IPS-18c (cell line): ENCODE results near the gene LMF1.
A peak's percentile ranks its signal among the peaks of the same experiment; 100 is the strongest.
"Not testable (repeated sequence)": the region's sequence is repeated elsewhere in the genome, so short reads cannot be mapped to it uniquely, and the experiment has no call there.

Experiments used
- H3K4me3 ChIP-seq: 2 replicates; pipeline ENCODE4 v1.7.0; 2013; ENCODE audit warnings: low read depth, mild to moderate bottlenecking, low read length, moderate library complexity; ENCODE audit not compliant: insufficient read depth
- H3K9me3 ChIP-seq: one replicate; pipeline ENCODE4 v1.6.1; 2013; ENCODE audit warnings: mild to moderate bottlenecking, low read length, moderate library complexity; ENCODE audit not compliant: control insufficient read depth, insufficient read depth

LMF1 gene

GRCh38 chr16:822174-822908 is 148.4 kb downstream of the LMF1 start:
- no peaks in the 10 kb centered on the region for H3K9me3 ChIP-seq
- no peak overlapping the region for H3K4me3 ChIP-seq

- H3K9me3 ChIP-seq, result no peaks in the 10 kb centered on the region
Measured at GRCh38 chr16:821751-822150, 149.0 kb downstream of the LMF1 start.

GRCh38 chr16:820748-821147 is 150.0 kb downstream of the LMF1 start:
- Histone ChIP-seq H3K9me3 (no peaks in the 10 kb centered on the region), H3K4me3 (no peak overlapping the region)

More at GRCh38 chr16:821751-822150, 149.0 kb downstream of the LMF1 start:
- H3K4me3 ChIP-seq, result no peak overlapping the region

GRCh38 chr16:820044-820408 is 150.8 kb downstream of the LMF1 start:
- not testable (repeated sequence) for H3K9me3 ChIP-seq, H3K4me3 ChIP-seq

GRCh38 chr16:819336-820043 is 151.3 kb downstream of the LMF1 start:
- H3K4me3 ChIP-seq, result no peak overlapping the region
- no peaks in the 10 kb centered on the region for H3K9me3 ChIP-seq

GRCh38 chr16:818592-818991 is 152.2 kb downstream of the LMF1 start:
- Histone ChIP-seq H3K4me3 (no peak overlapping the region), H3K9me3 (no peaks in the 10 kb centered on the region)

GRCh38 chr16:818132-818531 is 152.7 kb downstream of the LMF1 start:
- no peak overlapping the region for H3K4me3 ChIP-seq
- H3K9me3 ChIP-seq, result no peaks in the 10 kb centered on the region

- H3K9me3 ChIP-seq, result no peaks in the 10 kb centered on the region
- no peak overlapping the region for H3K4me3 ChIP-seq
Measured at GRCh38 chr16:817001-817906, 153.5 kb downstream of the LMF1 start.

- H3K9me3 ChIP-seq, result no peaks in the 10 kb centered on the region
- H3K4me3 ChIP-seq, result no peak overlapping the region
Measured at GRCh38 chr16:815861-816260, 154.9 kb downstream of the LMF1 start.

- no peaks in the 10 kb centered on the region for H3K9me3 ChIP-seq
- no peak overlapping the region for H3K4me3 ChIP-seq
Measured at GRCh38 chr16:814974-815373, 155.8 kb downstream of the LMF1 start.

- Histone ChIP-seq H3K4me3 (no peak overlapping the region), H3K9me3 (no peaks in the 10 kb centered on the region)
Measured at GRCh38 chr16:813916-814412, 156.8 kb downstream of the LMF1 start.

- H3K4me3 ChIP-seq, result peak overlapping the region; percentile 47
Measured at GRCh38 chr16:813204-813915, 157.4 kb downstream of the LMF1 start.

GRCh38 chr16:808085-808386 is 162.7 kb downstream of the LMF1 start:
- peak overlapping the region; percentile 77 for H3K4me3 ChIP-seq

More at GRCh38 chr16:813204-813915, 157.4 kb downstream of the LMF1 start:
- no peaks in the 10 kb centered on the region for H3K9me3 ChIP-seq

GRCh38 chr16:807347-808084 is 163.3 kb downstream of the LMF1 start:
- no peaks in the 10 kb centered on the region for H3K9me3 ChIP-seq
- H3K4me3 ChIP-seq, result peak overlapping the region; percentile 77

More at GRCh38 chr16:808085-808386, 162.7 kb downstream of the LMF1 start:
- no peaks in the 10 kb centered on the region for H3K9me3 ChIP-seq

GRCh38 chr16:805474-805873 is 165.3 kb downstream of the LMF1 start:
- Histone ChIP-seq H3K4me3 (no peak overlapping the region), H3K9me3 (no peaks in the 10 kb centered on the region)

- Histone ChIP-seq H3K4me3 (no peak overlapping the region), H3K9me3 (no peaks in the 10 kb centered on the region)
Measured at GRCh38 chr16:804193-805048, 166.4 kb downstream of the LMF1 start.
